ENCODE results near the gene PLCB4. TPM values are rescaled to one million over a fixed set of nuclear protein-coding genes. Genes with fewer than 3 reads are reported as not detected.

The PLCB4 gene
- total RNA-seq, 1 experiment from 2014 or later = 12.9 TPM

DNA sequence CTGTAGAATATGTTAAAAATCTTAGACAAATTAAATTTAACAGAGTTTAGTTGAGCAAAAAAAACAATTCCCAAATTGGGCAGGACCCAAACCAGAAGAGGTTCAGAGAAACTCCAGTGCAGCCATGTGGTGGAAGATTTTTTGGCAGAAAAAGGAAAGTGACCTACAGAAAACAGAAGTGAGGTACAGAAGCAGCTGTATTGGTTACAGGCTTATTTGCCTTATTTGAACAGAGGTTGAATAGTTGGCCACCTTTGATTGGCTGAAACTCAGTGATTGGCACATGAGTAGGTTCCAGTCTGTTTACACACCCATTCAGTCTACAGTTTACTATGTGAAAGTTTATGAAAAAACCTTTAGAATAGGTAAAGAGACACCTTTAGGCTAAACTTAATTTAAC lies 334.6 kb downstream of the PLCB4 start:
- Mint-ChIP-seq H3K27me3 (ENCODE audit: unreplicated experiment) (no peaks in the 10 kb centered on the region), H3K9me3 (ENCODE audit: low read depth, unreplicated experiment) (no peaks in the 10 kb centered on the region), H3K27ac (ENCODE audit: unreplicated experiment) (no peak overlapping the region), H3K36me3 (ENCODE audit: insufficient read depth, unreplicated experiment) (no peaks in the 10 kb centered on the region), H3K4me1 (ENCODE audit: low read depth, unreplicated experiment) (no peaks in the 10 kb centered on the region), H3K4me3 (ENCODE audit: low read depth, unreplicated experiment) (no peak overlapping the region)
- CTCF ChIA-PET = no interaction called here
- BruUV-seq (replicated peaks) = no TSS peak
- DNase-seq = no peak
- intact Hi-C loops (cut with micrococcal nuclease; ENCODE audit: unreplicated experiment) = no loop called here
- TF ChIP-seq, protein P1, sequence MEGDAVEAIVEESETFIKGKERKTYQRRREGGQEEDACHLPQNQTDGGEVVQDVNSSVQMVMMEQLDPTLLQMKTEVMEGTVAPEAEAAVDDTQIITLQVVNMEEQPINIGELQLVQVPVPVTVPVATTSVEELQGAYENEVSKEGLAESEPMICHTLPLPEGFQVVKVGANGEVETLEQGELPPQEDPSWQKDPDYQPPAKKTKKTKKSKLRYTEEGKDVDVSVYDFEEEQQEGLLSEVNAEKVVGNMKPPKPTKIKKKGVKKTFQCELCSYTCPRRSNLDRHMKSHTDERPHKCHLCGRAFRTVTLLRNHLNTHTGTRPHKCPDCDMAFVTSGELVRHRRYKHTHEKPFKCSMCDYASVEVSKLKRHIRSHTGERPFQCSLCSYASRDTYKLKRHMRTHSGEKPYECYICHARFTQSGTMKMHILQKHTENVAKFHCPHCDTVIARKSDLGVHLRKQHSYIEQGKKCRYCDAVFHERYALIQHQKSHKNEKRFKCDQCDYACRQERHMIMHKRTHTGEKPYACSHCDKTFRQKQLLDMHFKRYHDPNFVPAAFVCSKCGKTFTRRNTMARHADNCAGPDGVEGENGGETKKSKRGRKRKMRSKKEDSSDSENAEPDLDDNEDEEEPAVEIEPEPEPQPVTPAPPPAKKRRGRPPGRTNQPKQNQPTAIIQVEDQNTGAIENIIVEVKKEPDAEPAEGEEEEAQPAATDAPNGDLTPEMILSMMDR (IDR thresholded peaks at IDR 0.05; ENCODE audit: unreplicated experiment) = no peak

DNA sequence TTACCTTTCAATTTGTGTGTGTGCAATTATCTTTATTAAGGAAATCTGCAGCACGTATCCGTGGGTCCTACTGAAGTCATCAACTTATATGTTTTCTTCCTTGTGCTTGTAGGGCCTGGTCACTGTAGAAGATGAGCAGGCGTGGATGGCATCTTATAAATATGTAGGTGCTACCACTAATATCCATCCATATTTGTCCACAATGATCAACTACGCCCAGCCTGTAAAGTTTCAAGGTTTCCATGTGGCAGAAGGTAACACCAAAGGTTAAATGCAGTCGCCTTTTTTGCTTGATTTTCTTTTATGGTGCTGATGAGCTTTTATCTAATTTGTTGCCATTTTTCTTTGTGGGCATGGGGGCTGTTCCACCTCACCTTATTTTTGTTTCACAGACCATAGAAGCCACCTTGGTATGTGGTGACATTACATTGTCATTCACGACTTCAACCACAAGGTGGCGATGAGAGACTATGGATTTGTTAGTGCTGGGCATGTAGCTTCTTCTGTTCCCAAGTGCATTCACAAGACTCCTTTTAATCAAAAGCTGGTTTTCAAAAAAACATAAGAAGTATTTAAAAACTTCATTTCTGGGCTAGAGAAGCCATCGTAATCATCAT lies 339.0 kb downstream of the PLCB4 start:
- H3K27ac Mint-ChIP-seq (ENCODE audit: unreplicated experiment) = no peak overlapping the region
- no peak overlapping the region for H3K4me3 Mint-ChIP-seq (ENCODE audit: low read depth, unreplicated experiment)
- H3K9me3 Mint-ChIP-seq (ENCODE audit: low read depth, unreplicated experiment) = no peaks in the 10 kb centered on the region
- CTCF ChIA-PET = interaction anchor here (1.5 to 2.9 kb wide), 2 partner anchors 203 to 210 kb away, joined by 9 to 43 read pairs; no protein-coding TSS in a partner anchor
- no peaks in the 10 kb centered on the region for H3K36me3 Mint-ChIP-seq (ENCODE audit: insufficient read depth, unreplicated experiment)
- TF ChIP-seq, protein P1 (IDR thresholded peaks at IDR 0.05; ENCODE audit: unreplicated experiment) = peak; percentile 70
- no peaks in the 10 kb centered on the region for H3K27me3 Mint-ChIP-seq (ENCODE audit: unreplicated experiment)
- H3K4me1 Mint-ChIP-seq (ENCODE audit: low read depth, unreplicated experiment) = no peaks in the 10 kb centered on the region
- peak; percentile 62 for DNase-seq
- intact Hi-C loops (cut with micrococcal nuclease; ENCODE audit: unreplicated experiment) = loop anchor here (1.0 to 2.0 kb wide), 2 partner anchors 49 to 202 kb away; no protein-coding TSS in a partner anchor
- BruUV-seq (replicated peaks) = no TSS peak

DNA sequence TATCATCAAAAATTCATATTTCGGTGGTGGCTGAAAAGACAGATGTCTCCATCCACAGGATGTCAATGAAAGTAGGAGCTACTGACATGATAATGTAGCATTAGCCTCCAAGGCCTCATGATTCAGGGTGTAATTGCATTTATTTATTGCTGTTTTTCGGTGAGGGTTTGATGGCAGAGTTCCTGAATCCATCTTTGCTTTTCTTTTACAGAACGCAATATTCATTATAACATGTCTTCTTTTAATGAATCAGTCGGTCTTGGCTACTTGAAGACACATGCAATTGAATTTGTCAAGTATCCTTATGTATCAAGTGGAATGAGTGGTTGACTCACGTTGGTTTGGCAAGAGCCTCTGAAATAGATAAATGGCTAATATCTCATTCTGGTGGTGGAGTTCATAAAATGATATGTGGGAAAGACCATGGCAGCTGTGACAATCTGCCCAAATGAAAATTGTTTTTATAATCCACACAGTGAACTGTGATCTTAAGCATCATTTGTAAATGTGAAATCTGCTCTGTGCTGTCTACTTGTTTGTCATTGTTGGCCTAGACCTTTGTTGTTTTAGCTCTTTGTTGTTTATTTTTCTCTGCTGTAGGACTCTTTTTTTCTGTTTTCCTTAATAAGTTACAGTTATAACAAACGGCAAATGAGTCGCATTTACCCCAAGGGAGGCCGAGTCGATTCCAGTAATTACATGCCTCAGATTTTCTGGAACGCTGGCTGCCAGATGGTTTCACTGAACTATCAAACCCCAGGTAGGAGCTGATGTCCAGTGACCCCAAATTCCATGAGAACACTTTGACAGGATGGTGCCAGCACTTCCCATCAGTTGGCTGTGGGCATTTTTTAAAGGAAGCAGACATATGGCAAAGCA lies 339.8 kb downstream of the PLCB4 start:
- H3K27me3 Mint-ChIP-seq (ENCODE audit: unreplicated experiment) = no peaks in the 10 kb centered on the region
- no peak overlapping the region for H3K4me3 Mint-ChIP-seq (ENCODE audit: low read depth, unreplicated experiment)
- H3K9me3 Mint-ChIP-seq (ENCODE audit: low read depth, unreplicated experiment) = no peaks in the 10 kb centered on the region
- DNase-seq = no peak
- no peaks in the 10 kb centered on the region for H3K4me1 Mint-ChIP-seq (ENCODE audit: low read depth, unreplicated experiment)
- CTCF ChIA-PET = interaction anchor here (1.5 to 2.9 kb wide), 2 partner anchors 202 to 209 kb away, joined by 9 to 43 read pairs; no protein-coding TSS in a partner anchor
- intact Hi-C loops (cut with micrococcal nuclease; ENCODE audit: unreplicated experiment) = loop anchor here (1.0 to 2.0 kb wide), 2 partner anchors 48 to 202 kb away; no protein-coding TSS in a partner anchor
- no peaks in the 10 kb centered on the region for H3K36me3 Mint-ChIP-seq (ENCODE audit: insufficient read depth, unreplicated experiment)
- TF ChIP-seq, protein P1 (IDR thresholded peaks at IDR 0.05; ENCODE audit: unreplicated experiment) = no peak
- no TSS peak for BruUV-seq (replicated peaks)
- H3K27ac Mint-ChIP-seq (ENCODE audit: unreplicated experiment) = no peak overlapping the region

DNA sequence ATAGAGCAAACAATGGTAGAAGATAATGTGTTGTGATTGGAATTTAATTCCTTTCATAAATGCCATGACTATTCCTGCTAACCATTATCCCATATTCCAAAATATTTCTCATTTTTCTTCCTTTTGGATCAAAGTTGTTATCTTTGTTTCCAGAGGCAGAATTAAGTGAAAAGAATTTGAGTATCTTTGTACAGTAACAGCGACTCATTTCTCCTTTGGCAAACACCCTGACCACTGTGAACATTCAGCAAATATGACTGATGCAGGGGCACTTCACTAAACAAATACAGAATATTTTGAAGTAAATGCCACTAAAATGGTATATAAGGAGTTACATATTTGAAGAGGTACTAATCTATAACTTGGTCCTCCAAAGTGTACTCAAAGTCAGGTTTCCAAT lies 340.5 kb downstream of the PLCB4 start:
- no peaks in the 10 kb centered on the region for H3K4me1 Mint-ChIP-seq (ENCODE audit: low read depth, unreplicated experiment)
- no peak overlapping the region for H3K27ac Mint-ChIP-seq (ENCODE audit: unreplicated experiment)
- intact Hi-C loops (cut with micrococcal nuclease; ENCODE audit: unreplicated experiment) = loop anchor here (2.0 kb wide), 1 partner anchor 47 kb away; no protein-coding TSS in a partner anchor

More for the DNA sequence above, 340.5 kb downstream of the PLCB4 start:
- CTCF ChIA-PET = interaction anchor here (2.9 kb wide), 1 partner anchor 201 kb away, joined by 43 read pairs; no protein-coding TSS in a partner anchor
- H3K36me3 Mint-ChIP-seq (ENCODE audit: insufficient read depth, unreplicated experiment) = no peaks in the 10 kb centered on the region
- no peaks in the 10 kb centered on the region for H3K9me3 Mint-ChIP-seq (ENCODE audit: low read depth, unreplicated experiment)
- BruUV-seq (replicated peaks) = no TSS peak
- H3K27me3 Mint-ChIP-seq (ENCODE audit: unreplicated experiment) = no peaks in the 10 kb centered on the region
- no peak for DNase-seq
- TF ChIP-seq, protein P1 (IDR thresholded peaks at IDR 0.05; ENCODE audit: unreplicated experiment) = no peak
- no peak overlapping the region for H3K4me3 Mint-ChIP-seq (ENCODE audit: low read depth, unreplicated experiment)
